ENCODE measurements around the gene CCDC88C.
A peak's percentile ranks its signal among the peaks of the same experiment; 100 is the strongest.

The CCDC88C gene

DNA sequence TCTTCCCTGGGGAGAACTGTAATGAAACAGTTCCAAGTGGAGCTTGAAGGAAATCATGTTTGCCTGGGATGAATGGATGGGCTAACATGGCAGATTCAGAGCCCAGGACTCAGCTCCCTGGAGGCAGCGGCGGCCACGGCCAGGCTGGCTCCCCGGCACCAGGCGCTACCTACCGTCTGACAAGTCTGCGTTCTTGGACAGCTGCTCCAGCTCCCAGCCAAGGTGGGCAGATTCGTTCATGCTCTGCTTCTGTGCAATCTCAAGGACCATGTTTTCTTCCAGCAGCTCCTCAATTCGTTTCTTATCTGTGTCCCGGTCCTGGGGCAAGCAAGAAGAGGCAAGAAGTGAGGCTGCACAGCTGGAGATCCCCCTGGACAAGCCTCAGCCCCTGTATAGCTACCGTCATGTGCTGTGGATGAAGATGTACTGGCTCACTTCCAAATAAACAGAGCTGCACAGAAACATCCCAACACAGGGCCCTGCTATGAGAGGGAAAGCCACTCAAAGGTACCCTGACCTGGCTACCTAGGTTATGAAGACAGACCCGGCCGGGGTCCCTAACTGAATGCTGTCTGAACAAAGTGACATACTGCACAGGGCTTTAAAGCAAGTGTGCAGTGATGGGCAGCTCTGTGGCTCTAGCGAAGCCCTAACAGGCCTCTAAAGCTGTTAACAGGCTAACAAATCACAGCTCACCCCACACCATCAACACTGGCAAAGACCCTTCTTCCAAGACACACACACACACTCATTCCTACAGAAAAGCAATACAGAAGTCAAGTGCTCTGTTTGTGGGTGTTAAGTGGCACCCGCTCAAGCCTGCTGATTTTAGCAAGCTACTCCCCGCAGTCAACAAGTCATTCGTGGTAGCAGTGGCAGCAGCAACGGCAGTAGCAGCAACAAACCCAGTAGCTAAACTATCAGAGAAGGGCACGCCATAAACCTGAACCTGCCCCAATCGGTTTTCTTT, 92.7 kb downstream of the CCDC88C start:
- DNase-seq = peak; percentile 61

DNA sequence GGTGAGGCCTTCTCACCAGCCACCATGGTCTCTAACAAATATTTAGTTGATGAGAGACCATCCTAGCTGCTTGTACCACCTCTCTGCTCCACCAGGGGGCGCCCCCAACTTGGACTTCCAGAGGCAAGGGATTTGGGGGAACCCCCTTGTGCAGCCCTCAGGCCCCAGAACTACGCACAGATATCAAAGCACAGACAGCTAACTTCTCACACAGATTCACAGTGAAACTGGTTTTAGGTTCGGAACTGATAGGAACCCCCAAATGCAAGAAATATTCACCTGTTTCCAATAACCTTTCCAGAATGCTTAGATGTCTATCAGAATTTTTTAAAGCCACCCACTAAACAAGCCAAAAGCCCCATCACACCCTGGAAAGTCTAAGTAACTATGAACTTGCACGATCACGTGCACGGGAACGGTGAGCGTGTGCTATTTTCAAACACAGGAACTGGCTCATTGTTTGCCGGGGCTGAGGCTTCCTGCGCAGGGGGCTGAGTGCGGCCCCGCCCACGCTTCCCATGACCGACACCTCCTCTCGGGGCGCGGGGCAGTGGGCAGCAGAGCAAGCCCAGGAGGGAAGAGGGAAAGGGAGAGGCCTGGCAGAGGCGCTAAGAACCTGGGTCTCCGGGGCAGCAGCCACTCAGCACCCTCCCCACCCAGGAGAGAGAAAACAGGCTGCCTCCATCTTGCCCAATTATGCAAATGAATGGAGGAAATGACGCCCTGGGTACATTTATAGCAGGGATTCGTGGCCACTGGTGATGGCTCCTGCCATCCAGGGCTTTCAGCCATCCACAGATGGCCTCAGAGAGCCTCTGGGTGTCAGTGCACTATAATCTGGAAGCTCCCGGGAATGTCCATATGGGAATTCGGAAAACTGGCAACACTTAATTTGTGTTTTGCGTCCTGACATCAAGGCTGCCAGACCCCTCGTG, 93.7 kb downstream of the CCDC88C start:
- DNase-seq = peak; percentile 83

DNA sequence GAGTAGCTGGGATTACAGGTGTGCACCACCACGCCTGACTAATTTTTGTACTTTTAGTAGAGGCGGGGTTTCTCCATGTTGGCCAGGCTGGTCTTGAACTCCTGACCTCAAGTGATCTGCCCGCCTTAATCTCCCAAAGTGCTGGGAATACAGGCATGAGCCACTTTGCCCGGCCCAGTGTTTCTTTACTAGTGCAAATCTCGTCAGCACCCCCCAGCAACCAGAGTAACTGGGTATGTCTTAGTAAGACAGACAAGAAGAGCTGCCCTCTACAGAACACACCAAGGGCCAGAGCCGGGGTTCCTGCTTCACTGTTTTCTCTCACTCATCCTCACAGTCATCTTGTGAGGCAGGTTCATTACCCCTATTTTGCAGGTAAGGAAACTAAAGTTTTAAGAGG, 94.6 kb downstream of the CCDC88C start:
- DNase-seq = no peak

DNA sequence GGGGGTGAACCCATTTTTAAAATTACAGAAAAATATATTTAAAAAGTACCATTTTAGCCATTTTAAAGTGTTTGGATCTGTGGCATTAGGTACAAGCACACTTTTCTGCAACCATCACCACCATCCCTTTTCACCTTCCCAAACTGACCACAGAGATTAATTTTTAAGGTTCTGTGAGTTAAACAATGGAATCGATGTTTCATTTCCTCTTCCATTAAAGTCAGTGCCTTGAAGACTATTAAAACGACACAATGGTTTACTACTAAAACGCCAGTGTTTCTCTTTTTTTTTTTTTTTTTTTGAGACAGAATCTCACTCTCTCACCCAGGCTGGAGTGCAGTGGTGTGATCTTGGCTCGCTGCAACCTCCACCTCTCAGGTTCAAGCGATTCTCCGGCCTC, 95.0 kb downstream of the CCDC88C start:
- no peak for DNase-seq

DNA sequence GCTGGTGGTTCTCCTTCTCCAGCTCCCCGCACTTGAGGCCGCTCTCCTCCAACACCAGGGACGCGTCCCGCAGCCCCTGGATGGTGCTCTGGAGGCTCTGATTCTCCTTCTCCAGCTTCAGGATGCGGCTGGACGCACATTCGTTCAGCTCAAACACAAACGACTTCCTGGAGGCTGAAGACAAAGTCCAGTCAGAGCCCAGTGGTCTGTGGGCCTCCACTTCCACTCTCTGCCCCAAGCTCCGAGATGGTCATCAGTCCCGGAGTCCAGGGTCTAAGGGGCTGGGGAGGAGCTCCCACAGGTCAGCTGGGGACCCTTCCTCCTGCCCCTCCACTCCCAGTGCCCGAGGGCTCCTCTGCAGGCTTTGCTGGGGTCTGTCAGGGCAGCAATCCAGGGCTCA, 96.5 kb downstream of the CCDC88C start:
- DNase-seq = no peak

DNA sequence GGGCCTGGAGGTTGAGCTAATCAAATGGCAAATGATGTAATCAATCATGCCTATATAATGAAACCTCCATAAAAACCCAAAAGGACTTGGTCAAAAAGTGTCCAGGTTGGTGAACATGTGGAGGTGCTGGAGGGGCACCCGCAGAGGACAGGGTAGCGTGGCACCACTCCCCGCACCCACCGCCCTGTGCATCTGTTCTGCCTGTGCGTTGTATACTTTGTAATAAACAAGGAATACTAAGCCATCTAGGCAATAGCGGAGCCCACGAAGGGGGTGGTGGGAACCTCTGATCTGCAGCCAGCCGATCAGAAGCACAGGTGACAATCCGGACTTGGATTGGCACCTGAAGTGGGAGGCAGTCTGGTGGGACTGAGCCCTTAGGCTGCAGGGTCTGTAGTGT, 97.4 kb downstream of the CCDC88C start:
- no peak for DNase-seq

DNA sequence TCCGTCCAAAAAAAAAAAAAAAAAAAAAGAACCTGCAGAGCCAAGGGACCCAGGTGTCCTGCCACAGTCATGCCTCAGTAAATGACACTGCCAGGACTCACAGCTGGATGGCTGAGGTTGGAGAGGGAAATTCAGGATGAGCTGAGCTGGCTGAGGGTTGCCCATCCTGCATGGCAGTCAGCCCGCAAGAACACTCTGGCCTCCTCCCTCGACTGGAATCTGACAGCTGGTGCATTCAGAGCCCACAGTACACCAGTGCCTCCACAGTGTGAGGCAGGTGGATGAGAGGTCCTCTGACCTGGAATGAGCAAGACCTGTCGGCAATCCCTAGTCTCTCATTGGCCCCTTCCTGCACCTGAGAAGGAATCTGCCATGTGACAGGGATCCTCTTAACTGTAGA, 98.7 kb downstream of the CCDC88C start:
- no peak for DNase-seq

DNA sequence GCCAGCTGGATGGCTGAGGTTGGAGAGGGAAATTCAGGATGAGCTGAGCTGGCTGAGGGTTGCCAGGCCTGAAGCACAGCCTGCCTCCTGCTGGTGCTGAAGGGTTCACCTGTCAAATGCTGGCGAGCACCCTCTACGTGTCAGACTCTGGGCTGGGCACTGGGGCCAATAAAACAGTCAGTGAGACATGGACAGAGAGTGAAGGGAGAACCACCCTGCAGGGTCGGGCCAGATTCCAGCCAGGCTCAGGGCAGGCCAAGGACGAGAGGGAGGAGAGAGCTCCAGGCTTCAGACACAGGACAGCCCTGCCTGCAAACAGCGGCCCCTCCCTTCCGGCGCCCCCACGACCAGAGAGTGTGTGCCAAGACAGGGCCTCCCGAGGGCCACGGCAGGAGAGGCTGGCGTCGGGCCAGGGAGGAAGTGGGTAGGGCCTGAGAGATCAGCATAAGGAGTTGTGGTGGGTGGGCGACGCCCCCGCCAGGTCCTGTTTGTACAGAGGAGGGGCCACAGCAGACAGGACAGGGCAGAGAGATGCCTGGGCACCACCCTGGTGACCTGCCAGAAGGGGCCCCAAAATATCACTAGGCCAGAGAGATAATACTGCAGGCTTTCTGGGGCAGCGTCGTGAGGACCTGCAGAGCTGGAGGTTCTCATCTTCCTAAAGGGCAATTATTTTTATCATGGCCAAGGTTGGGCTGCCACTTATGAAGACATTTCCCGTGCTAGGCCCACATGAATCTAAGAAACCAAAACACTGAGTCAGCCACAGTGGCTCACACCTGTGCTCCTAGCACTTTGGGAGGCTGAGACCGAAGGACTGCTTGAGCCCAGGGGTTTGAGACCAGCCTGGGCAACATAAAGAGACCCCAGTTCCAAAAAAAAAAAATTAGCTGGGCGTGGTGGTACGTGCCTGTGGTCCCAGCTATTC, 100.0 kb downstream of the CCDC88C start:
- DNase-seq = no peak

DNA sequence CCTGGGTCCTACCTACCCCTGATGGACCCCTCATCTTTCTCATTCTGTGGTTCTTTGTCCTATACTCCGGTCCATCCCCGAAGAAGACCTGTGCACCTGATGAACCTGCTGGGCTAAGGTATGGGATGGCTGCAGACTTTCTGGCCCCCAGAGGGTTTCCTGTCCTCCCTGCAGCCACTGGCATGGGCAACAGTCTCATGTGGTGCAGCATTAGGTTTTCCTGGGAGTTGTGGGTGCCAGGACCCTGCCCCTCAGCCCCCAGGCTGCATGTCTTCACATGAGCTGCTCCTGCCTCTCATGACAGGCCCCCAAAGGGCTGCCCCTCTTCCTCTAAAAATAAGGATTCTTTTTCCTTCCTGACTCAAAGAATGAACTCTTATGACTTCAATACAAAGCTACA, 100.9 kb downstream of the CCDC88C start:
- DNase-seq = no peak

DNA sequence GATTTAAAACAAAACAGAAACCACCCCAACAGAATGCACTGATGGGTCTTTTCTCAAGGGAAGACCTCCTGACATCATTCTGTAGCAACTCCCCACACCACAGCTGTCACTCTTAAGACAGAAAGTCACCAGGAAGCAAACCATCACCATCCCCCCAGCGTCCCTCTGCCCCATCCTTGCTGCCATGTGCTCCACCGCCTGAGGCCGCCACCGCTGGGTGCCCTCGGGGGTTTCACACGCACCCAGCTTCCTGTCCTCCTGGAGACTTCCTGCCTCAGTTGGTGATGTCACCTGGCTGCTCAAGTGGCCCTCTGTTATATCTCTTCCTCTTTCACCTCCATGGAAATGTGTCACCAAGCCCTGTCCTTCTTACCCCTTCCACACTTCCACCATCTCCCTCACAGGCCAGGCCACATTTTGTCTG, 101.8 kb downstream of the CCDC88C start:
- no peak for DNase-seq

DNA sequence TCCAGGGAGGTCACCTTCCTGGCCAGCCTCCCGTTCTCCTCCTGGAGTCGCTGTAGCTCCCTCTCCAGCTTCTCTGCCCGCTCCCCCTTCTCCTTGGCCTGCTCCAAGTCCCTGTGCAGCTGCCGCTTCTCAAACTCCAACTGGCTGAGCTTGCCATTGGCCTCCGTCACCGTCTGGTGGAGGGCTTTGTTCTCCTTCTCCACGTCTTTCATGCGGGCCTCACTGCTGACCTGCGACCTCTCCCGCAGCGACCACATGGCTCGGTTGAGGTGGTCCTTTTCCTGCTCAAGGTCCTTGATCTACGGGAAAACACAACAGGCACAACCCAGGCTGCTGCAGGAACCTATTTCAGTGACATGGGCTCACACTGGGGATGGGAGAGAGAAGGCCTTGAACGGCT, 103.8 kb downstream of the CCDC88C start:
- DNase-seq = no peak

DNA sequence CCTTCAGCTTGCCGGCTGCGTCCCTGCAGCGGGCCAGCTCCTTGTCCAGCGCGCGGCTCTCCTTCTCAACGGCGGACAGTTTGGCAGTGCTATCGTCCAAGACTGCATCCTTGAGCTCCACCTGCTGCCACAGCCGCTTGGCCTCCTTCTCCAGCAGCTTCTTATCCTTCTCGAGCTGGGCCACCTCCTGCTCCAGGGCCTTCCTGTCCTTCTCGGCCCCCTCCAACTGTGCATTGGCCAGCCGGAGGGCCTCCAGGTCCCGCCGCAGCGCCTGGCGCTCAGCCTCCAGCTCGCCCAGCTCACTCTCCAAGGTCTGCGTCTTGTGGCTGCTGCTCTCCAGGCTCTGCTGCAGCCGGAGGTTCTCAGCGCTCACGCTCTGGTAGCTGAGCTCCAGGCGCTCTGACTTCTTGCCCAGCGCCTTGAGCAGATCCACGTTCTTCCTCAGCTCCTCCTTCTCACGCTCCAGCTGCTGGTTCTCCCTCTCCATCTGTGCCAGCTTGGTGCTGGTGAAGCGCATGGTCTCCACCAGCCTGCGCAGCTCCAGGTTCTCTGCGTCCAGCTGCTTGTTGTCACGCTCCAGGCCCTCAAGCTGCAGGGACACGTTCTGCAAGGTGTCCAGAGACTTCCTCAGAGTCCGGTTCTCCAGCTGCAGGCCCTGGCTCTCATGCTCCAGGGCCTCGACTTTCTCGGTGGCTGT, 104.3 kb downstream of the CCDC88C start:
- DNase-seq = no peak

DNA sequence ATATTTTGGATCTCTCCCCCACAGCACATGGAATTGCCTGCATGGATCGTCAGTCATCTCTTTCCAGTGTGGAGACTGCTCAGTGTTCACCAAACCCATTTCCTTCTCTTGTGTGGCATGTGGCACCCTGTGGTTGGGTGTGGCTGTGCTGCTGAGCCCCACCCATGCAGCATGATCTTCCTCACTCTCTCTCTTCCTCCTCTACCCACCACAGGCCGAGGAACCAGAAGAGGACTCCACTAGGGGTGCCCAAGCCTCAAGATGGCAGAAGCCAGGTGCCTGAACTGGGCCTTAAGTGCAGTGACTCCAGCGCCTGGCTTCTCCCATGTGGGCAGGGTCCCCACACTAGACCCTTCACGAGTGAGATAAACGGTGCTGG, 106.3 kb downstream of the CCDC88C start:
- no peak for DNase-seq

DNA sequence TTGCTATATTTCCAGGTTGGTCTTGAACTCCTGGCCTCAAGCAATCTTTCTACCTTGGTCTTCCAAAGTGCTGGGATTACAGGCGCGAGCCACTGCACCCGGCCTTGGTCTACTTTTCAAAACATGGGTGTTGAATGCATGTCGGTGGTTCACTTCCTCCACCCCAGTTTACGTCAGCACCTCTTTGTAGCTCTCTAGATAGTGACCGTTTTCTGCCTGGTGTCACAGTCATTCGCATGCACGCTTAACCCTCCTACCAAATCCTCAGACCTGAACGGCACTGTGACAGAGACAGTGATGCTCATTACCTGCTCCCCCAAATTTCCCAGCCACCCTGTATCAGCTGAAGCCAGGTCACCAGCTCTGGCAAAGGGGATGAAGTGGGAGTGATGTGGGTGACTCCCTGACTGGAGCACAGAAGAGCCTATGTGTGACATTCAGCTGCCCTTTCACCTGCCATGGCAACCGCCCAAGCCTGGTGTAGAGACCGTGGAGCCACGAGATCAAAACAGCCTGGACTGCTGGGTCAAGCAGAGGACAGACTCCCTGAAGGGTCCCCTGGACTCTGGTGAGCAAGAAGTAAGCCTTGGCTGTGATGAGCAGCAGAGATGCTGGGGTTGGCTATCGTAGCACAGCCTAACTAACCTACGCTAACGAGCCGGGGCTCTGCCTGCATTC, 106.9 kb downstream of the CCDC88C start:
- no peak for DNase-seq

DNA sequence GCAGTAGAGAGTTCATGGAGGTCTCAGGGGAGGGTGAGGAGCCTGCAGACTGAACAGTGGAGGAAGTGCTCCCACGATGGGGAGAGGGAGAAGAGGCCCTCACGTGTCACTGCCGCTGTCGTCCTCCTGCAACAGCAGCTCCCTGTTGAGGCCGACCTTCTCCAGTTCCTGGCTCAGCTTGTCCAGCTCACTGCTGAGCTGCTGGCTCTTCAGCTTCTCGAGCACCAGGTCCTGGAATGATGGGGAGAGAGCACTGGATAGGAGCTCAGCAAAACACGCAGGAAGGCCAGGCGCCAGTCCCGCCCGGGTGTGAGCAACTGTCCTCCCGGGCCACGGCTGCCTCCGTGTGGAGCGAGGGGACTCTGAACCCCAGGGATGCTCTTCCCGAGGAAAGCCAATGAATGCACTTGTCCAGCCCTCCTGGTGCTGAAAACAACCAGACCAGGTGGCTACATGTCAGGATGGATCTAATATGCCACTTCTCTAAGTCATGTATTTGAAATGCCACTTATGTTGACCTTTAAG, 107.8 kb downstream of the CCDC88C start:
- DNase-seq = no peak

DNA sequence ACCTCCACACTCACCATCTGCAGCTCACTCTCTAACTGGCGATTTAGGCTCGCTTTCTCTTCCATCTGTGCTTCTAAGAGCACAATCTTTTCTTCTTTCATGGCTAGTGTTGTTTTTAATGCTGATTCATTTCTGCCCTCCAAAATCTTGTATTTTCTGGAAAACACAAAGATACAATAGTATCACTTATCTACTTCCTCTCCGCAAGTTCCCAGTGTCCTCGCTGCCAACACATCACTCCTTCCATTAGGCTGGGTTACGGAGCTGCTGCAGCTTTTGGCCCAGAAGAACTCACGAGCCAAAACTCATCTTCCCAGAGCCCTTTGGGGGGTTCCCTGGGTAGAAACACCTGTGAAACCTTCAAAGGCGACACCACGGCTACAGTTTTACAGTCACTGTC, 109.3 kb downstream of the CCDC88C start:
- DNase-seq = no peak

DNA sequence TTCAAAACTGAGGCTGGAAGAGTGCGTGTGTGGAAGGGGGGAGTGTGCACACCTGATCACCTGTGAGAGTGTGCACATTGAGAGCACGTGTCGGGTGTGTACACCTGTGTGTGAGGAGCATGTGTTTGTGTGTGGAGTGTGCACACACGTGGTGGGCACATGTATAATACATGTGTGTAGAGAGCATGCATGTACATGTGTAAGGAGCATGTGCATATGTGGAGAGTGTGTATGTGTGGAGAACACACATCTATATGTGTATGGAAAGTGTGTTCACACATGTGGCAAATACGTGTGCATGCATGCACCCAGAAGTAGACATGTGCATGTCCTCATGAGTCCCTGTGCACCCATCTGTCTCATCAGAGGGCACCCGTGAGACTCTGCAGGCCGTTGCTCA, 110.0 kb downstream of the CCDC88C start:
- DNase-seq = no peak

DNA sequence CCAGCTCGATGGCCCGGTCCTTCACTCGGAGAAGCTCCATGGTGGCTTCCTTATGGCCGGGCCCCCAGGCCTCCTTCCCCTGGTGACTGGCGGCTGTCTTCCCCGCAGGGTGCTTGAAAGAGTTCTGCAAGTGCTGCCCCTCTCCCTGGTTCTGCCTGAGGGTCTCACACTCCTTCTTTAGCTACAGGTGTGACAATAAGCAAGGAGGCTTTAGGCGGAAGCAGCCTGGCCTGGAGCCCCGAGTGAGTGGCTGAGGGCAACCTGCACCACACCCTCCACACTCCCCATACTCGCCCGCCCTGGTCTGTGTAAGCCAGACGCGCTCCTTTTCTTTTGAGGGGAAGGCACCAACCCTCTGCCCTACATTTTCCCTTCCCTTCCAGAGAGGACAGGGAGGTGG, 110.6 kb downstream of the CCDC88C start:
- DNase-seq = no peak

DNA sequence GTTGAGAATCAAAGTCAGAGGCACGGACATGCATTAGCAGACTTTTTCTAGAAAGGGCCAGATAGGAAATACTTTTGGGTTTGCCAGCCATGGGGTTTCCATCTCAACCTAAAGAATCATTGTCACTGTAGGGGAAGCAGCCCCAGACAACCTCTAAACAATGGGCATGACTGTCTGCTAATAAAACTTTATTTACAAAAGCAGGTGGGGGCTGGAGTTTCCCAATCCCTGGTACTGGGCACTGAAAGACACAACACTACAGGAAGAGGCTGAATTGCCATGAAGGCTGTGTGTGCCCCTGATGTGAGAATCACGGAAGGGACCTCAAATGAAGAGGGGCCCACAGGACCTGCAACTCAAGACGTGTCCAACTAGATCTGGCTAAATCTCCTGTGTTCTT, 111.1 kb downstream of the CCDC88C start:
- DNase-seq = no peak

DNA sequence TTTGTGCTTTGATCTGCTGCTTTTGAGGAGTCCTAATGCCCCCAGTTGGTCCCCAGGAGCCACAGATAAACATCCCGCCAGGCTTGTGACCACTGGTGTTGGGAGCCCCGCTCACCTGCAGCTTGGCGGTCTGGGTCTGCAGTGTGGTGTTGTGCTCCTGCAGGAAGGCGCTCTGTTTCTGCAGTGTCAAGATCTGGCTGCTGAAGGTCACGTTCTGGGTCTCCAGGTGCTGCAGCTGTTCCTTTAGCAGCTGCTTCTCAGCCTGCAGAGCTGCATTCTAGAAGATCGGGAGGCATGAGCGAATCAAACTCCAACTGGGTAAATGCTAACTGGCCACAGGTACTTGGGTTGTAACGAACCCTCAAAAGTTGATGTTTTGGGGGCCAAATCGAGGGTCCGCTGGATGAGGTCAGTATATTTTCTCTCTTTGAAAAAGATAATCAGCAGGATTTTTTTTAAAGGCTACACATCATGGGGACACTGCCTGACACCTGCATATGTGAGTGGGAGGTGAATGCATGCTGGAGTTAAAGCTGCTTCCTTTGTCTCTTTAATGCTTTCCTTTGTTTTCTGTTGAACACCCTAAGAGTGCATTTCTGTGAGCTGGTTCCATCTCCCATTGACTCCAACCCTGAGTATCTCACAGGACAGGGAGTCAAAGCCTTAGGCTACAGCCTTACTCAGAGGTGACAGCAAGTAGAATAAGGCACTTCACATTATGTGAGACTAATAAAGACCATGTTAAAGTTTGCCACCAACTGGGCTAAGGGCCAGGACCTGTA, 111.8 kb downstream of the CCDC88C start:
- DNase-seq = no peak

DNA sequence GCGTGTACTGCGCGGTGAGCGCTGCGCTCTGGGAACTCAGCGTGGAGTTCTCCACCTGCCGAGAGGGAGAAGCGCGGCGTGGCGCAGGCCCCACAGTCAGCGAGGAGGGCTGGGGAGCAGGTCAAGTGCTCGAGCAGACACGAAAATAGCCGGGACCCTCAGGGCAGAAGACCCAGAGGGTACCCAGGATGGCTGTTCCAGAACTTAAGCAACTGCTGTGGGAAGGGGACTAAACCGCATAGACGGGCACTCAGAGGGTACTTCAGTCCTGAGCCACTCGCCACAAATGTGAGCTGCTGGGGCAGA, 113.7 kb downstream of the CCDC88C start:
- DNase-seq = no peak
